ENCODE results near the gene TFDP2.
"Not testable (repeated sequence)": the region's sequence is repeated elsewhere in the genome, so short reads cannot be mapped to it uniquely, and the experiment has no call there.

Gene TFDP2

DNA sequence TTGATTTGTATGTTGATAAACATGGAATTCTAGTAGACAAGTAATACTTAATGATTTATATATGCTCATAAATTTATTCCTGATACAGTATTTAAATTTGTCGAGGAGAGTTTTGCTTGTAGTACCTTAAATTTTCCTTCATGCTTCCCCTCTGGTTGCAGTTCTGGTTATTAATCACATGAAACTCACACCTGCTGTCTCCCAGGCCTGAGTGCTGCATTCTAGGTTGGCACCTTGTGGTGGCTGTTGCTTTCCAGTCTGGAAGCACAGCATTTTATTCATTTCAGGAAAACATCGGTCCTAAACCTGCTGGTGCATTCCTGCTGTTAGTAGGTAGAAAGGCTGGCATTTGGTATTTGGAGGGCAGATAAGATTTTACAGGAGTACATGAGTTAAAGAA, 228.0 kb downstream of the TFDP2 start:
- DNase-seq (ENCODE audit: low read depth) = no peak

DNA sequence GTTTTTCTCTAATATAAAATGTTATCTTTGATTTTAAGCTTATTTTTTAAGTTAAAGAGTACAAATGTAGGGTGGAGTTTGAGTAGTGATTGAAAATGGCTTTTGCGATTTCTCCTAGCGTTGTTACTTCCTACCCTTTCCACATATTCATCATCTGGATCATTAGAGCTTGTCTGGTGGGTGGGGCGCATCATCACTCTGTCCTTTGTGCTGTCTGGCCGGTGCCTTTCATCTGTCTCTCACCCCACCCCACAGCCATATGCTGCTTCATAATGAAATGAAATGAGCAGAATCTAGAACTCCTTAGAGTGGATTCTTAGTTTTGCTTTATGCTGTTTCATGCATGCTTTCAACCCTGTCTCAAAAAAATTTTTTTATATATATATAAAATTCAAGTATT, 228.6 kb downstream of the TFDP2 start:
- no peak for DNase-seq (ENCODE audit: low read depth)

DNA sequence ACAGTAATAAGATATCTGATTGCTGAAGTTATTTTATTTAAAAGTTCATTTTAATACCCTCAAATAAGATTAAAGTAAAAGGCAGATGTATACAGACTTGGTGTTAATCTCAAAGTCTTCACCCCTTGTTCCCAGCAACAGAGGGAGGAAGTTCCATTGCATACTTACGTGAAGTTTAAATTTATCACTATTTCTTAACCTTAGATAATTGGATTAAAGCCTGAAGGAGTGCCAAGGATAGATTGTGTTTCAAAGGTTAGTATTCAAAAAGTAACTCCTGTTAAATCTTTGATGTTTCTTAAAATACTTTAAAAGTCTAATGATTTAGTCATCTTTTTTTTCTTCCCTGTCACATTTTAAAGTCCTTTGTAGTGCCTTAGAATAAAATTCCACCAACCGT, 233.6 kb downstream of the TFDP2 start:
- no peak for DNase-seq (ENCODE audit: low read depth)

DNA sequence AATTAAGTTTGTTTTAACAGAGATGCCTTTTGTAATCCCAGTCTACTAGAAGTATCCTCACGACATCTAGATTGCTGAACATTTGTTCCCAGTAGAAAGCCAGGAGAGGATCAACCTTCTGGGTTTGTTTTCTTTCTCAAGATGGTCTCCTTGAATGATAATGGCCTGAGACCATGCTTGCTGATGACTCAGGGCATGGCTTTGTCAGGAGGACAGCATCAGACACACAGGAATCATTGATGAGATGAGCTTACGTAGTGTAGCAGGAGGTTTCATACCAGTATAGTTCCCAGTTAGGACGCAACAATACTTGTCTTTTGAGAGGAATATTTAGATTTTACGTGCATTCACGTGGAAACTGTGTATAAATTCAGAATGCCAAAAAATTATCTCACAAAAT, 234.3 kb downstream of the TFDP2 start:
- no peak for DNase-seq (ENCODE audit: low read depth)

DNA sequence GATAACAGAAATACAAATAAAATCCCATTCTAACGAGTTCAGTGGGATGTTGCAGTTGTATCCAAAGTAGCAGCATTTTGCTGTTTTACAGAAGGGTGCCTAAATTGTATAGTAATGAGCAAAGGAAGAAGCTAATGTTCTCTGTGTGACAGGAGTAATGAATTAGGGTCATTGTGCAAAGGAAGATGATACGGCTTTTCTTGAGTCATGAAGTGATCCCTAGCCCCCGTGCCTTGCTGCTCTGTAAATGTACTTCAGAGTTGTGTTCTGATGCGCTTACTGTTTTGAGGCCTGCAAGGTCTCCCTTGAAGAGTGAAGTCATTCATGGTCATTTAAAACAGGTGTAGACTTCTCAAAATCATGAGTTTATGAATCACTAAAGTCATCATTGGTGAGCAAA, 235.0 kb downstream of the TFDP2 start:
- no peak for DNase-seq (ENCODE audit: low read depth)

DNA sequence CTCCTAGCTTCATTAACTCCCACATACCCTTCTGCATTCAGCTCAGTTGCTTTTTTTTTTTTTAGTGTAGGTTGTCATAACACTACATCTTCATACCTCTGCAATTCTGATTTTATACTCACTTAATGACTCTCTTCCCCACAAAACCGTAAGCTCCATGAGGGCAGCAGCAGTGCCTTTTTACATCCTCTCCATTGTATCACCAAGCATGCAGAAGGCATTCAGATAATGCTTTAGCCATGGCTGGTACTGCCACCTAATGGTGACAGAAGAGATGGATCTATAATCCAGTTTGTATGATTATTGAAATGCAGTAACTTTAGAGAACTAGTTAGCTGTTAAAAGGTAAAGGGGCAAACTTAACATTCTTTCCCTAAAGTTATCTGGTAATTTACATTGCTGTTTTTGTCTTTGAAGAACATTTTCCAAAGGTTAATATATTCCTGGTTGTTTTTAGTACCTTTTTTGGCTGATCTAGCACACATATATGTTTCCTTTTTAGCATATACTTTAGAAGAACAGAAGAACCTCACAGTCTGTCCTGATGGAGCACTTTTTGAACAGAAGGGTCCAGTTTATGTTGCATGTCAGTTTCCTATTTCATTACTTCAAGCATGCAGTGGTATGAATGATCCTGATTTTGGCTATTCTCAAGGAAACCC, 236.1 kb downstream of the TFDP2 start:
- peak; percentile 15 for DNase-seq (ENCODE audit: low read depth)

DNA sequence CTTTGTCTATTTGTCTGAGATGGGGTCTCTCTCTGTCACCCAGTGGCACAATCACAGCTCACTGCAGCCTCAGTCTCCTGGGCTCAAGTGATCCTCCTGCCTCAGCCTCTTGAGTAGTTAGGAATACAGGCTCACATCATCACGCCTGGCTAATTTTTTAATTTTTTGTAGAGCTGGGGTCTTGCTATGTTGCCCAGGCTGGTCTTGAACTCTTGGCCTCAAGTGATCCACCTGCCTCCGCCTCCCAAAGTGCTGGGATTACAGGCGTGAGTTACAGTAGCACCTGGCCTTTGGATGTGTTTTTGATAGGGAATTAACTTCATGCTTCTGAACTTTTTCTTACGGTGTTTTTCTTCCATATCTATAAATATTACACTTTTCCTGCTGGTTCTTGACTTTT, 239.4 kb downstream of the TFDP2 start:
- not testable (repeated sequence) for DNase-seq (ENCODE audit: low read depth)

DNA sequence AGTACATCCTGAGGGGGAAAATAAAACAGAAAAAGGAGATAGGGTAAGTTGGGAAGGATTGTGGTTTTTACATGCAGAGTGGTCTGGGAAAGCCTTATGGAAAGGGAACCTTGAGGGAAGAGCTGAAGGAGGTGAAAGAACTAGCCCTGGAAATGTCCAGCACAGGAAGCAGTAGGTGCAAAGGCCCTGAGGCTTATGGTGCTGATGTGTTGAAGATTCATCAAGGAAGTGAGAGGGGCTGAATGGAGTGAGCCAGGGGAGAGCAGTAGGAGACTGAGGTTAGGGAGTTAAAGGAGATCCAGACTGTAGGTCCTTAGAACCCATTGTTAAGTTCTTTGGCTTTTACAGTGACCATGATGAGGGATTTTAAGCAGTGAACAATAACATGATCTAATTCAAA, 239.9 kb downstream of the TFDP2 start:
- no peak for DNase-seq (ENCODE audit: low read depth)

DNA sequence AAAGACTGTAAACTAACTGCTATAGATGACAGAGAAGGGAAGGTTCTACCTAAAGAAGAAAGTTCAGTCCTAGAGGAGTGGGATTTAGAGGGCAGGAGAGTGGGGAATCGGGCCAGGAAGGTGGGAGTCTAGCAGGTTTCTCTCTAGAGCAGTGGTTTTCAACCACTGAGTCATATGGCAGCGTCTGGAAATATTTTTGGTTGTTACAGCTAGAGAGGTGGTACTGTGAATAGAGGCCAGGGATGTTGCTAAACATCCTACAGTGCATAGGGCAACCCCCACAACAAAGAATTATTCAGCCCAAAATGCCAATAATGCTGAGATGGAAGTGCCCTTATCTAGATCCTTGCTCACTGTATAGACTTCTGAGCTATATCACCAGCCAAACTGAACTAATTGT, 244.2 kb downstream of the TFDP2 start:
- DNase-seq (ENCODE audit: low read depth) = no peak

DNA sequence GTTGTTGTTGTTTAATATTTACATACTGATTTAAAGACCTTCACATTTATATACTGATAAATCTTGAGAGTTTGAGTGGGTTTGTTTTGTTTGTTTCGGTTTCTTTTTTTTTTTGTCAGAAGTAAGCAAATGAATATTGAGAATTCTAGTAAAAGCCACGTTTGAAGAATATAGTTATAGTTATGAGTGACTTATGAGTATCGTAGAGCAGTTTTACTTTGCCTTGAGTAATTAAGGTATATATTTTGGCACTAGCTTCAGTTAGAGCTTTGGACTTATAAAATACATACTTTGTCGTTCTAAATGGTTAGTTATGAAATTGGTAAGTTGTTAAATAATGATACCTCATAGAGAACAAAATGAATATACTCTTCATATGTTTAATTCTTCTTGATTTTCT, 245.1 kb downstream of the TFDP2 start:
- DNase-seq (ENCODE audit: low read depth) = no peak

DNA sequence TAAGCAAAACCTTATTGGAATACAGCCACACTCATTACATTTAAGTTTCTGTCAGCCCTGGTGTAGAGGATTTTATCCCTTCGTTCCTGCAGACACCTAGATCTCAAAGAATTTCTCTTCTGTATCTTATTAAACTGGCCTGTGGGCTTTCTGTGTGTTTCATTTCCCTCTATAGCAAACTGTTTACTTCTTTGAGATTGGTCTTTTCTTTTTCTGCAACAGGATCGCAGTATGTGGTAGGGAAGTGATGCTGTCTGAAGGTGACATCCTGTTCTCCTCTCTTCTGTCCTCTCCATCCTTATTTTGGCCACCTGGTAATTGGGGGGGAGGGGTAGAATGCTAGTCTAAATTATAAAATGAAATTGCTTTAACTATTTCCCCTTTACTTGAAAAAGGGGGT, 247.4 kb downstream of the TFDP2 start:
- no peak for DNase-seq (ENCODE audit: low read depth)

DNA sequence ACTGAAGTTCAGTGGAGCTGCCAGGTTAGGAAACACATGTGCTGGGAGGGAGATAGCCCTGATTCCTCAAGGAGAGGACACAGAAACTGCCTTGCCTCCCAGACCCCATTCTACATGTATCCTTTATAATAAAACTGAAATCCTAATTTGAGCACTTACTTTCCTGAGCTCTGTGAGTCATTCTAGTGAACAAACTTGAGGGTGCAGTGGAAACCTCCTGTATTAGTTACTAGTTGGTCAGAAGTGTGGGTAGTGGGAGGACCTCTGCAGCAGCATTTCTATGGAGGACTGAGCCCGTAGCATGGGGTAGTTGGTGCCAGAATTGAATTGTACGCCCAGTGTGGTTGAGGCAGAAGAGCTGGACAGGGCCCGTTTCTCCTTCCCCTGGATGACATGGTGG, 249.0 kb downstream of the TFDP2 start:
- DNase-seq (ENCODE audit: low read depth) = no peak

DNA sequence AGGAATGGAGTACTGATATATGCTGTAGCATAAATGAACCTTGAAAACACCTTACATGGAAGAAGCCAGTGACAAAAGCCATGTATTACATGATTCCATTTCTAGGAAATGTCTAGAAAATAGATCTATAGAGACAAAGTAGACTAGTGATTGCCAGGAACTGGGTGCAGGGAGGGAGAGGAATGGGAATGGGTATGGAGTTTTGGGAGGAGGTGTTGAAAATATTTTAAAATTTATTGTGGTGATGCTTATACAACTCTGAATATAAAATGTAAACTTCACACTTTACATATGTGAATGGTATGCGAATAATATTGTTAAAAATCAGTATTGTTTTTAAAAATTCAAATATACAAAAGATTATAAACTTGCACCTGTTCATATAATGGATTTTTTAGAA, 250.4 kb downstream of the TFDP2 start:
- DNase-seq (ENCODE audit: low read depth) = no peak

DNA sequence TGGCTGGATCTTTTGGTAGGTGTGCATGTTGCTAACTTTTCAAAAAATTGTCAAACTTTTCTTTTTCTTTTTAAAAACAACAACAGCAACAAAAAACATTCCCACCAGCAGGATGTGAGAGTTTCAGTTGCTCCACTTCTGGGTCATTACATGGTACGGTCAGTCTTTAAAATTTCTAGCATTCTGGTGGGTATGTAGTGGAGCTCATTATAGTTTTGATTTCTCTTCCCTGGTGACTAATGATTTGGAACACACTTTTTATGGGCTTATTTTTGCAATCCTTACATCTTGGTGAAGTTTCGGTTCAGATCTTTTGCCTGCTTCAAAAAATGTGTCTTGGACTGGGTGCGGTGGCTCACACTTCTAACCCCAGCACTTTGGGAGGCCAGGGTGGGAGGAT, 253.6 kb downstream of the TFDP2 start:
- DNase-seq (ENCODE audit: low read depth) = no peak

DNA sequence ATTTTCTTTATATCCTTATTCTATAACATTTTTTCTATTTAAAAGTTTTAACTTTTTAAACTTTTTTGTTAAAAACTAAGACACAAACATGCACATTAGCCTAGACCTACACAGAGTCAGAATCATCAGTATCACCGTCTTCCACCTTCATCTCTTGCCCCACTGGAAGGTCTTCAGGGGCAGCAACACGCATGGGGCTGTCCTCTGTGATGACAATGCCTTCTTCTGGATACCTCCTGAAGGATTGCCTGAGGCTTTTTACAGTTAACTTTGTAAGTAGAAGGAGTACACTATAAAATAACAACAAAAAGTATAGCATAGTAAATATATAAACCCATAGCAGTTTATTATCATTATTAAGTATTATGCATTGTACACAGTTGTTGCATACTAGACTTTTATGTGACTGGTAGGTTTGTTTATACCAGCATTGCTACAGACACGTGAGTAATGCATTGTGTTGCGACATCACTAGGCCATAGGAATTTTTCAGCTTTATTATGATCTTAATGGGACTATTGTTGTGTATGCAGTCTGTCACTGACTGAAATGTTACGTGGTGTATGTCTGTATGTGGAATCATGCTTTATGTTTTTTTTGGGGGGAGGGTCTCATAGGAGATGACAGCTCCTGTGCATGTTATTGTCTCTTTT, 254.7 kb downstream of the TFDP2 start:
- no peak for DNase-seq (ENCODE audit: low read depth)

All from T follicular helper cell (primary cell).